SIG-M5 treated with dmso at 0.1 percent for 504 hours (cell line): ENCODE results near the gene TIMM8A.
"Not testable (repeated sequence)": the region's sequence is repeated elsewhere in the genome, so short reads cannot be mapped to it uniquely, and the experiment has no call there.

Experiments used
- DNase-seq: peaks from one replicate; lab custom pipeline; 2025; ENCODE audit not compliant: unreplicated experiment; lab: John Stamatoyannopoulos, UW

The TIMM8A gene

DNA sequence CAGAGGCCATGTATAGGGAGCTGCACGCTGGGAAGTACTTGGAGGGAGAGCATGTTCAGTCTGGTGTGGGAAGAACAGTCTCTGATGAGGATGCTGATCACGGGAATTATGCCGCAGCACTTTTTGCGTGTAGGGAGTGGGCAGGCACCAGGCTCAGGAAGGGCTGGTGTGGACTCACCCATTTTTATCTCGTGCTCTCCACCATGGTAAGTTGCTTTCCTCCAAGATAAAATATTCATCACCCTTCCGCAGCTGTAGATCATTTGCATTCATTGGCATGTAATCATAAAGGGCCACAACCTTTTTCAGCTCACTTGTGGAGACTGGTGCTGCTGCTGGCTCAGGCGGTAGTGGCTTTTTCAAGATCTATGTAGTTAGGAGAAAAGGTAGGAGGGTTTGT, 11.8 kb upstream of the TIMM8A start:
- no peak for DNase-seq

DNA sequence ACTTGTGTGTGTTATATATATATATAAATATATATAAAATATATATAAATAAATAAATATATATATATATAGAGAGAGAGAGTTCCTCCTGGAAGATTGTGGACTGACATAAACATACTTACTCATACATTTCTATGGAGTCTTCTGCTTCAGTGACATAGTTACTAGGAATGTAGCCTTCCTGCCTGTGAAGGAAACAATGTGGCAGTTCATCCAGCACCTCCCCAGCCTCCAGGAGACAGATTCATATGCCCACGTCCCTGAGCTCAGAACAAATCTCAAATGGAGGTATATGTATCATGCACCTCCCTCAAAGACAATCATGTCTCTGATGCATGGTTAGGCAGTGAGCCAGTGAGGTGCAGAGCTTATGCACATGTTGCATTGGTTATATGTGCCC, 11.4 kb upstream of the TIMM8A start:
- DNase-seq = no peak

DNA sequence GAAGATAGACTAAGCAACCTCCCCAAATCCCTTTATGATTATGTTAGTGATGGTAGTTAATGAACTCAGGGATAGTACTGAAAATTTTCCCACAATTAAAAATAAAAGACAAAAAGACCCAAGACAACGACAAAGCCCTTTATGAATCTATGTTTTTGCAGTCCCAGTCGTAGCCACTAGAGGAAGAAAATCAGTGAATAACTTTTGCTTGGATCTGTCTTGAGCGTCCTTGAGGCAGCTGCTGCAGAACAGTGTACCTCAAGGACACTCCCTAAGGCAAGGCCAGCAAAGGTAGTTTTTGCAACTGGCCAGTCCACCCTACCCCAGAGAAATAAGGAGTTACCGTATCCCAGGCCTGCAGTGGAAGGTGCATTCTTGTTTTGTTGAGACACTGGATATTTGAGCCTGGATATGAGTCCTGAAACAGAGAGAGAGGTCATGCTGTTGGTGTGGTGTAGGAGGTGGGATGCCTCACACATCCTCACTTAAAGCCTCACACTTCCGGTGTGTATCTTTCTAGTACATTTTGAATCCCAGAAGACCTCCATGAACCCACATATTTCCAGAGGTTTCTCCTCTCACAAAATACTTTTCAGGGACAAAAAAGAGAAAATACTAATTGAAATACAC, 8.7 kb upstream of the TIMM8A start:
- DNase-seq = peak; percentile 5

DNA sequence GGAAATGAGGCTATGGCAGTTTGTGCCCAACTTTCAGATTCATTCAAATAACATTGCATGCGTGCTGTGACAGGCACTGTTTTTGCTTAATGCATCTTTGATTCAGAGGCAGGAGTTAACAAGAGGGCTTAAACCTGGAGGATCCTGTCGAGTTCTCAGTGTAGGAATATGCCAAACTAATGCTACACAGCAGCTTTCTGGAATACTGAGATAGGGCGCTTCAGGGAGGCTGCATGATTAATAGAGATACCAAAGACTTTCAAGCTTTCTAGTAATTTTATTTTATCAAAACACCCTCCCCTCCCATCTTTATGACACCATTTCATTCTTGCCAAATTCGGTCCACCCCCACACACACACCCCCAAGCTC, 636 bp upstream of the TIMM8A start:
- no peak for DNase-seq

DNA sequence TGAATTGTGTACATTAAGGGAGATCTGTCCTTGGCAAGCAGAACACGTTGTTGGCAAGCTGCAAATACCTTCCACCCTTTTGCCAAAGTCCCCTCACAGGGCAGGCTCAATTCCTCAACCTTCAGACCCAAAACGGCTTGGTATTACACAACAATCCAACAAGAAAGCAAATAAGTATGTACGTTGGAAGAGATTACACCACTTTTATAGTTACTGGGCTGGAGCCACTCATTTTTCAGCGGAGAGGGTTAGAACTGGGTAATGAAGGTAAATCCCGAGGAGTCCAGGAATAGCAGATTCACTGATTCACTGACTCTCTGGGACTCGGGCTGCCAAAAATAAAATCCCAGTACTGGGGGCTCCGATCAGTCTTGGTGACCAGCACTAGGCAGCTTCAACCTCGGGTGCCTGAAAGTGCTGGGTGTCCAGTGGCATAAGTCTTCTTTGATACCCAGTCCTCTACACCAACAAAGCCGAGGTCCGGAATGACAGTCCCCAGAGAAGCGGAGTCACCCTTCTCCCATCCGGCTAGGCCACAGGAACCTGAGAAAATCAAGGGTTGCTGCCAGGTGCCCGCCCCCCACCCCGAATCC, 587 bp downstream of the TIMM8A start:
- peak; percentile 11 for DNase-seq

DNA sequence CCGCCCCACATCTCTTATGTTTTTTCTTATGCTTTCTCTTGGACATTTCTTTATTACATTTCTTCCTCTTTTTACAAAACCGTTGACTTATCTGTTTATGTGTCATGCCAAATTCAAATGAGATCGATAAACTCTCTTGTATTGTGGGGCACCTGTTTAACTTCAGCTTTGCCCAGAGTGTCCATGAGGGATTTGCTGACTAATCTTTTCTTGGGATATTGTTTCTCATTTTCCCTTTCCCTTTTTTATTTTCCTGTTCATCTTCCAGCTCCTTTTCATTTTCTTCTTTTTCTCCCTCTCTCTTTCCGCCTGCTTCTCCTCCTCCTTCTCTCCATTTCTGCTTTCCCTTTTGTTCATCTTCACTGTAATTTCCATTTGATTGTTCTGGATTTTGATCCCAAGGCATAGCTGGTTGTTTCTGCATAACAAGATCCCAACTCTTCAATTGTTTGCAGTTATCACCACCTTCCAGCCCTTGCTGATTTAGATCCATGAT, 10.7 kb downstream of the TIMM8A start:
- no peak for DNase-seq

DNA sequence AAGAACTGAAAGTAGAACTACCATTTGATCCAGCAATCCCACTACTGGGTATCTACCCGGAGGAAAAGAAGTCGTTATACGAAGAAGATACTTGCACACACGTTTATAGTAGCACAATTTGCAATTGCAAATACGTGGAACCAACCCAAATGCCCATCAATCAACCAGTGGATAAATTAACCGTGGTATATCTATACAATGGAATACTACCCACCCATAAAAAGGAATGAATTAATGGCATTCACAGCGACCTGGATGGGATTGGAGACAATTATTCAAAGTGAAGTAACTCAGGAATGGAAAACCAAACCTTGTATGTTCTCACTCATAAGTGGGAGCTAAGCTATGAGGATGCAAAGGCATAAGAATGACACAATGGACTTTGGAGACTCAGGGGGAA, 14.2 kb downstream of the TIMM8A start:
- DNase-seq = not testable (repeated sequence)

DNA sequence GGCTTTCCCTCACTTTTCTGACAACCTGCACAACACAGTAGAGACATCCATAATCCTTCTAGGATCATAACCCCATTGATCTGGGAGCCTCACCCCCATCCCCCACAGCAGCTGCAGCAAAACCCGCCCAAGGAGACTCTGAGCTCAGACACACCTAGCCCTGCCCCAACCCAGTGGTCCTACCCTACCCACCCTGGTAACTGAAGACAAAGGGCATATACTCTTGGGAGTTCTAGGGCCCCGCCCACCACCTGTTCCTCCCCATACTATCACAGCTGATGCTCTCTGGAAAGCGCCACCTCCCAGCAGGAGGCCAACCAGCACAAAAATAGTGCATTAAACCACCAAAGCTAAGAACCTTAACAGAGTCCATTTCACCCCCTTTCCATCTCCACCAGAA, 21.9 kb downstream of the TIMM8A start:
- DNase-seq = not testable (repeated sequence)

DNA sequence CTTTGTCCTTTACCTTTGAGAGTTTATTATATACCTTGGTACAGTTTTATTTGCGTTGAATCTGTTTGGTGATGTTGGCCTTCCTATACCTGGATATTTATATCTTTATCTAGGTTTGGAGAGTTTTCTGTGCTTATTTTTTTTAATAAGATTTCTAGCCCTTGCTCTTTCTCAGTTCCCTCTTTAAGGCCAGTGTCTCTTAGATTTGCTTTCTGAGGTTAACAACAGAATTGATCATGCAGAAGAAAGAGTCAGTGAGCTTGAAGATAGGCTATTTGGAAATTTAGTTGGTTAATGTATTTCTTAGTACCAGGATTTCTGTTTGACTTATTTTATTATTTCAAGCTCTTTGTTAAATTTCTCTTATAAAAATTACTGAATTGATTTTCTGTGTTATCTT, 44.8 kb downstream of the TIMM8A start:
- no peak for DNase-seq
